NCI-H2196 treated with DMSO at 0.1 percent for 48 hours (cell line): Measurements from ENCODE around the gene TSHZ2.

Experiments used
- DNase-seq: peaks from one replicate; lab custom pipeline; 2025; ENCODE audit not compliant: unreplicated experiment; lab: John Stamatoyannopoulos, UW

TSHZ2 gene

GRCh38 chr20:53224851-53225250, 252.7 kb downstream of the TSHZ2 start:
- no peak for DNase-seq

- no peak for DNase-seq
These were observed 254.7 kb downstream of the TSHZ2 start for GRCh38 chr20:53226826-53227225.

- no peak for DNase-seq
These were observed 255.4 kb downstream of the TSHZ2 start for GRCh38 chr20:53227523-53227922.

GRCh38 chr20:53231061-53231460, 258.9 kb downstream of the TSHZ2 start:
- no peak for DNase-seq

- DNase-seq, result no peak
These were observed 265.3 kb downstream of the TSHZ2 start for GRCh38 chr20:53237461-53237860.

- DNase-seq, result no peak
These were observed 266.0 kb downstream of the TSHZ2 start for GRCh38 chr20:53238121-53238660.

GRCh38 chr20:53243152-53243551, 271.0 kb downstream of the TSHZ2 start:
- no peak for DNase-seq

GRCh38 chr20:53244711-53245110, 272.6 kb downstream of the TSHZ2 start:
- no peak for DNase-seq

GRCh38 chr20:53245574-53245973, 273.4 kb downstream of the TSHZ2 start:
- DNase-seq, result no peak

GRCh38 chr20:53247468-53248103, 275.4 kb downstream of the TSHZ2 start:
- no peak for DNase-seq

- DNase-seq, result no peak
These were observed 278.3 kb downstream of the TSHZ2 start for GRCh38 chr20:53250456-53250855.

GRCh38 chr20:53252002-53252401, 279.8 kb downstream of the TSHZ2 start:
- no peak for DNase-seq

GRCh38 chr20:53253668-53254067, 281.5 kb downstream of the TSHZ2 start:
- no peak for DNase-seq

GRCh38 chr20:53255102-53255710, 283.0 kb downstream of the TSHZ2 start:
- no peak for DNase-seq

GRCh38 chr20:53258741-53259140, 286.6 kb downstream of the TSHZ2 start:
- no peak for DNase-seq

- DNase-seq, result no peak
These were observed 288.0 kb downstream of the TSHZ2 start for GRCh38 chr20:53260168-53260567.

GRCh38 chr20:53260591-53260990, 288.4 kb downstream of the TSHZ2 start:
- DNase-seq, result no peak

GRCh38 chr20:53262365-53262764, 290.2 kb downstream of the TSHZ2 start:
- no peak for DNase-seq

- DNase-seq, result no peak
These were observed 291.6 kb downstream of the TSHZ2 start for GRCh38 chr20:53263554-53264438.

- DNase-seq, result no peak
These were observed 292.4 kb downstream of the TSHZ2 start for GRCh38 chr20:53264604-53265003.

GRCh38 chr20:53265304-53265875, 293.2 kb downstream of the TSHZ2 start:
- DNase-seq, result no peak
